ENCODE data around the gene GAL3ST2.
"Not testable (repeated sequence)": the region's sequence is repeated elsewhere in the genome, so short reads cannot be mapped to it uniquely, and the experiment has no call there.

Gene GAL3ST2

GRCh38 chr2:241777170-241777685, 606 bp downstream of the GAL3ST2 start:
- H3K9me3 ChIP-seq (ENCODE audit: control extremely low read depth in 1 of 5, control insufficient read depth in 4 of 5, insufficient read depth in 2 of 5, low read depth in 1 of 5, low read length in 4 of 5): peaks cover 0 to 5% (median 0%) of the 10 kb centered on the region in 5 experiments
- WGBS (ENCODE audit: insufficient coverage): 96% methylated on average over 11 of the region's 22 CpGs
- peaks cover 0 to 13% (median 8%) of the 10 kb centered on the region in 4 experiments for H3K4me1 ChIP-seq (ENCODE audit: control extremely low read depth in 1 of 4, control insufficient read depth in 4 of 4, insufficient read depth in 4 of 4, low read length in 3 of 4)
- ChIA-PET POLR2A (no interaction called here), CTCF (no interaction called here)
- no peaks in the 10 kb centered on the region for H3K36me3 ChIP-seq (ENCODE audit: control insufficient read depth in 4 of 4, insufficient read depth in 4 of 4, low read length in 3 of 4)
- H3K27ac ChIP-seq (ENCODE audit: insufficient read depth in 1 of 2, low read depth in 1 of 2, low read length in 2 of 2, poor library complexity in 1 of 2, severe bottlenecking in 2 of 2): no peak overlapping the region
- DNase-seq: no peak
- no peak overlapping the region for H3K4me3 ChIP-seq (ENCODE audit: control insufficient read depth in 1 of 7, extremely low read depth in 1 of 7, insufficient read depth in 4 of 7, low read depth in 2 of 7, low read length in 6 of 7)
- peaks cover 0 to 2% (median 0%) of the 10 kb centered on the region in 5 experiments for H3K27me3 ChIP-seq (replicated peaks in 2 of 5; ENCODE audit: control insufficient read depth in 4 of 5, insufficient read depth in 5 of 5, low read length in 4 of 5)

- Histone ChIP-seq H3K36me3 (ENCODE audit: control insufficient read depth in 4 of 4, insufficient read depth in 4 of 4, low read length in 3 of 4) (no peaks in the 10 kb centered on the region), H3K4me1 (ENCODE audit: control extremely low read depth in 1 of 4, control insufficient read depth in 4 of 4, insufficient read depth in 4 of 4, low read length in 3 of 4) (peaks cover 0 to 9% (median 7%) of the 10 kb centered on the region in 4 experiments), H3K4me3 (ENCODE audit: control insufficient read depth in 1 of 7, extremely low read depth in 1 of 7, insufficient read depth in 4 of 7, low read depth in 2 of 7, low read length in 6 of 7) (no peak overlapping the region), H3K9me3 (ENCODE audit: control extremely low read depth in 1 of 5, control insufficient read depth in 4 of 5, insufficient read depth in 2 of 5, low read depth in 1 of 5, low read length in 4 of 5) (peaks cover 0 to 8% (median 3%) of the 10 kb centered on the region in 5 experiments), H3K27me3 (replicated peaks in 2 of 5; ENCODE audit: control insufficient read depth in 4 of 5, insufficient read depth in 5 of 5, low read length in 4 of 5) (peaks cover 0 to 2% (median 0%) of the 10 kb centered on the region in 5 experiments), H3K27ac (ENCODE audit: insufficient read depth in 1 of 2, low read depth in 1 of 2, low read length in 2 of 2, poor library complexity in 1 of 2, severe bottlenecking in 2 of 2) (no peak overlapping the region)
- CTCF ChIA-PET: interaction anchor here (0.8 to 1.0 kb wide), 2 partner anchors 9 to 11 kb away, joined by 3 read pairs; no protein-coding TSS in a partner anchor
- WGBS (ENCODE audit: insufficient coverage): 90% methylated on average over 19 of the region's 21 CpGs
- no peak for DNase-seq
- POLR2A ChIA-PET: no interaction called here
Measured at GRCh38 chr2:241777686-241778627, 1.3 kb downstream of the GAL3ST2 start.

GRCh38 chr2:241780939-241781569, 4.4 kb downstream of the GAL3ST2 start:
- Histone ChIP-seq H3K36me3 (ENCODE audit: control insufficient read depth in 4 of 4, insufficient read depth in 4 of 4, low read length in 3 of 4) (no peaks in the 10 kb centered on the region), H3K9me3 (ENCODE audit: control extremely low read depth in 1 of 5, control insufficient read depth in 4 of 5, insufficient read depth in 2 of 5, low read depth in 1 of 5, low read length in 4 of 5) (peaks cover 0 to 9% (median 3%) of the 10 kb centered on the region in 5 experiments), H3K4me3 (ENCODE audit: control insufficient read depth in 1 of 7, extremely low read depth in 1 of 7, insufficient read depth in 4 of 7, low read depth in 2 of 7, low read length in 6 of 7) (no peak overlapping the region), H3K27ac (ENCODE audit: insufficient read depth in 1 of 2, low read depth in 1 of 2, low read length in 2 of 2, poor library complexity in 1 of 2, severe bottlenecking in 2 of 2) (no peak overlapping the region), H3K27me3 (replicated peaks in 2 of 5; ENCODE audit: control insufficient read depth in 4 of 5, insufficient read depth in 5 of 5, low read length in 4 of 5) (peaks cover 0 to 2% (median 0%) of the 10 kb centered on the region in 5 experiments), H3K4me1 (ENCODE audit: control extremely low read depth in 1 of 4, control insufficient read depth in 4 of 4, insufficient read depth in 4 of 4, low read length in 3 of 4) (peaks cover 0 to 9% (median 0%) of the 10 kb centered on the region in 4 experiments)
- CTCF ChIA-PET: no interaction called here
- peak in 1 of 3 donors; percentile 27 for DNase-seq
- 85% methylated on average over 4 of the region's 5 CpGs for WGBS (ENCODE audit: insufficient coverage)
- POLR2A ChIA-PET: no interaction called here

DNA sequence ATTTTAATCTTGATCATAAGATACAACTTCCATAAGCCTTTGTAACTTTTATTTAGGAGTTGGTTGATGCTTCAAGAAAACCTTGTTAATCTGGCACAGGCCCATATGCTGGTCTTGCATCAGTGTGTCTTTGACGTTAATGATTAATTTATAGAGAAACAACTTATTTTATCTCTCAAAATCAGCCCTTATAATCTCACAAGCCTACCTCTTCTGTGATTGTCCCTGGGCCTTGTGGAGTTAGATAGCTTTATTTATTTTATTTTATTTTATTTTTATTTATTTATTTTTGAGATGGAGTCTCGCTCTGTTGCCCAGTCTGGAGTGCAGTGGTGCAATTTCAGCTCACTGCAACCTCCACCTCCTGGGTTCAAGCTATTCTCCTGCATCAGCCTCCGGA, 5.4 kb downstream of the GAL3ST2 start:
- H3K9me3 ChIP-seq (ENCODE audit: control extremely low read depth in 1 of 5, control insufficient read depth in 4 of 5, insufficient read depth in 2 of 5, low read depth in 1 of 5, low read length in 4 of 5); H3K27ac ChIP-seq (ENCODE audit: insufficient read depth in 1 of 2, low read depth in 1 of 2, low read length in 2 of 2, poor library complexity in 1 of 2, severe bottlenecking in 2 of 2); H3K27me3 ChIP-seq (replicated peaks in 2 of 5; ENCODE audit: control insufficient read depth in 4 of 5, insufficient read depth in 5 of 5, low read length in 4 of 5); CTCF ChIA-PET; POLR2A ChIA-PET; H3K36me3 ChIP-seq (ENCODE audit: control insufficient read depth in 4 of 4, insufficient read depth in 4 of 4, low read length in 3 of 4); H3K4me1 ChIP-seq (ENCODE audit: control extremely low read depth in 1 of 4, control insufficient read depth in 4 of 4, insufficient read depth in 4 of 4, low read length in 3 of 4); H3K4me3 ChIP-seq (ENCODE audit: control insufficient read depth in 1 of 7, extremely low read depth in 1 of 7, insufficient read depth in 4 of 7, low read depth in 2 of 7, low read length in 6 of 7); DNase-seq: not testable (repeated sequence)
- WGBS (ENCODE audit: insufficient coverage): no CpG with 5 or more reads among the region's 3 CpGs

DNA sequence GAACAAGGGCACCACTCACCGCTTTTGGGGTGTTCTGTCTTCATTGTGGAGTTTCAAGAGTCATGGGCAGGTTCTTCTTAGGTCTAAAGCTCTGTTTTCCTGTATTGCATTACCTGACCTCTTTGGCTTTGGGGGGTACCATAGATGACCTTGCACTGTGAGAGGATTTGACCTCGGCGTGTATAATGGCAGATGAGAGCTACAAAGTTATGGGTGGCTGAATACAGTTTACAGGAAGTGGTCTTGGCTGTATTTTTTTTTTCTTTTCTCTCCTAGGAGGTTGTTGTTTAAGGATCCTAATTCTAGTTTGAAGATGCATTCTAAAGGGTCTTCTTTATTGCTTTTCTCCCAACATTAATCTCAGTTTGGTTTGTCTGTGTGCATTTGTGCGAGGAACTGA, 11.5 kb downstream of the GAL3ST2 start:
- ChIA-PET POLR2A (no interaction called here), CTCF (interaction anchor here (0.9 to 2.4 kb wide), 3 partner anchors 10 to 17 kb away, joined by 3 to 6 read pairs (median 4); no protein-coding TSS in a partner anchor)
- DNase-seq: no peak

GRCh38 chr2:241788572-241788971, 11.9 kb downstream of the GAL3ST2 start:
- no peaks in the 10 kb centered on the region for H3K36me3 ChIP-seq (ENCODE audit: control insufficient read depth in 4 of 4, insufficient read depth in 4 of 4, low read length in 3 of 4)
- ChIA-PET CTCF (interaction anchor here (0.9 to 2.4 kb wide), 3 partner anchors 10 to 16 kb away, joined by 3 to 6 read pairs (median 4); no protein-coding TSS in a partner anchor), POLR2A (no interaction called here)
- no peak for DNase-seq
- peaks cover 0 to 5% (median 0%) of the 10 kb centered on the region in 4 experiments for H3K4me1 ChIP-seq (ENCODE audit: control extremely low read depth in 1 of 4, control insufficient read depth in 4 of 4, insufficient read depth in 4 of 4, low read length in 3 of 4)
- H3K4me3 ChIP-seq (ENCODE audit: control insufficient read depth in 1 of 7, extremely low read depth in 1 of 7, insufficient read depth in 4 of 7, low read depth in 2 of 7, low read length in 6 of 7): no peak overlapping the region
- 76% methylated on average over 3 of the region's 3 CpGs for WGBS (ENCODE audit: insufficient coverage)
- H3K9me3 ChIP-seq (ENCODE audit: control extremely low read depth in 1 of 5, control insufficient read depth in 4 of 5, insufficient read depth in 2 of 5, low read depth in 1 of 5, low read length in 4 of 5): peaks cover 0 to 4% (median 0%) of the 10 kb centered on the region in 5 experiments
- H3K27ac ChIP-seq (ENCODE audit: insufficient read depth in 1 of 2, low read depth in 1 of 2, low read length in 2 of 2, poor library complexity in 1 of 2, severe bottlenecking in 2 of 2): no peak overlapping the region
- H3K27me3 ChIP-seq (replicated peaks in 2 of 5; ENCODE audit: control insufficient read depth in 4 of 5, insufficient read depth in 5 of 5, low read length in 4 of 5): no peaks in the 10 kb centered on the region

More for the DNA sequence above, 11.5 kb downstream of the GAL3ST2 start:
- Histone ChIP-seq H3K4me1 (ENCODE audit: control extremely low read depth in 1 of 4, control insufficient read depth in 4 of 4, insufficient read depth in 4 of 4, low read length in 3 of 4) (peaks cover 0 to 5% (median 0%) of the 10 kb centered on the region in 4 experiments), H3K36me3 (ENCODE audit: control insufficient read depth in 4 of 4, insufficient read depth in 4 of 4, low read length in 3 of 4) (no peaks in the 10 kb centered on the region), H3K9me3 (ENCODE audit: control extremely low read depth in 1 of 5, control insufficient read depth in 4 of 5, insufficient read depth in 2 of 5, low read depth in 1 of 5, low read length in 4 of 5) (peaks cover 0 to 4% (median 0%) of the 10 kb centered on the region in 5 experiments), H3K27me3 (replicated peaks in 2 of 5; ENCODE audit: control insufficient read depth in 4 of 5, insufficient read depth in 5 of 5, low read length in 4 of 5) (no peaks in the 10 kb centered on the region), H3K27ac (ENCODE audit: insufficient read depth in 1 of 2, low read depth in 1 of 2, low read length in 2 of 2, poor library complexity in 1 of 2, severe bottlenecking in 2 of 2) (no peak overlapping the region), H3K4me3 (ENCODE audit: control insufficient read depth in 1 of 7, extremely low read depth in 1 of 7, insufficient read depth in 4 of 7, low read depth in 2 of 7, low read length in 6 of 7) (no peak overlapping the region)
- no CpG with 5 or more reads among the region's 4 CpGs for WGBS (ENCODE audit: insufficient coverage)

Measured in common myeloid progenitor, CD34-positive (primary cell).